ENCODE data around the gene CDH4.

The CDH4 gene

DNA sequence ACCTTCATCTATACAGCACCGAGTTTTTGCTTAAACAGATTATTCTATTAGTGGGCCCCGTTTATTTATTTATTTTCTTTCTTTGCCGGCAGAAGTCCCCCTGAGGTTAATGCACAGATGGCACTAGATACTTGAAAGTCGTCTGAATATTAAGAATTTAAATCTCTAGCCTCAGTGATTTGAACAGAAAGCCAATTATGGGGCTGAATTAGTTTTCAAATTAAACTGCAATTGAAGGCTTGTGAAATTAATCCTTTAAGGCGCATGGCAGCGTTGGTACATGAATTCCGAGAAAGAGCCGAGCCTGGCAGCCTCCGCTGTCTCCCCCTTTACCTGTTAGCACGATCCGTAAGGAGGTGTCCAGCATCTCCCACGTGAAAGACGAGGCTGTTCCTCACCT is 610.8 kb downstream of the CDH4 start:
- no peak overlapping the region for H3K27ac ChIP-seq
- TF ChIP-seq, protein P1, sequence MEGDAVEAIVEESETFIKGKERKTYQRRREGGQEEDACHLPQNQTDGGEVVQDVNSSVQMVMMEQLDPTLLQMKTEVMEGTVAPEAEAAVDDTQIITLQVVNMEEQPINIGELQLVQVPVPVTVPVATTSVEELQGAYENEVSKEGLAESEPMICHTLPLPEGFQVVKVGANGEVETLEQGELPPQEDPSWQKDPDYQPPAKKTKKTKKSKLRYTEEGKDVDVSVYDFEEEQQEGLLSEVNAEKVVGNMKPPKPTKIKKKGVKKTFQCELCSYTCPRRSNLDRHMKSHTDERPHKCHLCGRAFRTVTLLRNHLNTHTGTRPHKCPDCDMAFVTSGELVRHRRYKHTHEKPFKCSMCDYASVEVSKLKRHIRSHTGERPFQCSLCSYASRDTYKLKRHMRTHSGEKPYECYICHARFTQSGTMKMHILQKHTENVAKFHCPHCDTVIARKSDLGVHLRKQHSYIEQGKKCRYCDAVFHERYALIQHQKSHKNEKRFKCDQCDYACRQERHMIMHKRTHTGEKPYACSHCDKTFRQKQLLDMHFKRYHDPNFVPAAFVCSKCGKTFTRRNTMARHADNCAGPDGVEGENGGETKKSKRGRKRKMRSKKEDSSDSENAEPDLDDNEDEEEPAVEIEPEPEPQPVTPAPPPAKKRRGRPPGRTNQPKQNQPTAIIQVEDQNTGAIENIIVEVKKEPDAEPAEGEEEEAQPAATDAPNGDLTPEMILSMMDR (conservative IDR thresholded peaks at IDR 0.05), result no peak
- no peak for TF ChIP-seq ZFX (IDR thresholded peaks at IDR 0.05)

DNA sequence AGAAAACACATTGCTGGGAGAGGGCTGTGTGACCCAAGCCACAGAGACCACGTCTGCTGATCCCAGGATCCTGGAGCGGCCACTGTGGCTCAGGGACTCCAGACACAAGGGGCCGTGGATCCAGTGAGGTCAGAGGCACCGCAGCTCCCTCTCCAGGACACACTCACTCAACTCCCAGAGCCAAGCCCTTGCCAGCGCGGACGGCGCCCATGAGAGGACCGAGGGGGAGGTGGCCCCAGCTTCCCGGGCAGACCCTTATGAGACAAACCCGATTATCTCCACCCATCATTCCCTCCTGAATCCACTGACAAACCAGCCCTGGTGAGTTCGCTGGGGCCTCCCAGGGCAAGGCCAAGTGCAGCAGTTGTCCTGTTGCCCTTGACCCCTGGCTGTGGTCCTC is 612.4 kb downstream of the CDH4 start:
- TF ChIP-seq ZFX (IDR thresholded peaks at IDR 0.05), result no peak
- TF ChIP-seq, protein P1 (conservative IDR thresholded peaks at IDR 0.05), result no peak
- no peak overlapping the region for H3K27ac ChIP-seq

DNA sequence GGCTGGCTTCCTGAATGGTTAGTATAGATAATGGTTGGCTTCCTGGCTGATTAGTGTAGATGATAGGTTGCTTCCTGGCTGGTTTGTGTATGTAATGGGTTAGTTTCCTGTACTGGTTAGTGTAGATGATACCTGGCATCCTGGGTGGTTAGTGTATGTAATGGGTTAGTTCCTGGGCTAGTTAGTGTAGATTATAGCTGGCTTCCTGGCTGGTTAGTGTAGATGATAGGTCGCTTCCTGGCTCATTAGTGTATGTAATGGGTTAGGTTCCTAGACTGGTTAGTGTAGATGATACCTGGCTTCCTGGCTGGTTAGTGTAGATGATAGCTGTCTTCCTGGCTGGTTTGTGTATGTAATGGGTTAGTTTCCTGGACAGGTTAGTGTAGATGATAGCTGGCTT is 613.3 kb downstream of the CDH4 start:
- no peak overlapping the region for H3K27ac ChIP-seq
- no peak for TF ChIP-seq ZFX (IDR thresholded peaks at IDR 0.05)
- TF ChIP-seq, protein P1 (conservative IDR thresholded peaks at IDR 0.05), result no peak

DNA sequence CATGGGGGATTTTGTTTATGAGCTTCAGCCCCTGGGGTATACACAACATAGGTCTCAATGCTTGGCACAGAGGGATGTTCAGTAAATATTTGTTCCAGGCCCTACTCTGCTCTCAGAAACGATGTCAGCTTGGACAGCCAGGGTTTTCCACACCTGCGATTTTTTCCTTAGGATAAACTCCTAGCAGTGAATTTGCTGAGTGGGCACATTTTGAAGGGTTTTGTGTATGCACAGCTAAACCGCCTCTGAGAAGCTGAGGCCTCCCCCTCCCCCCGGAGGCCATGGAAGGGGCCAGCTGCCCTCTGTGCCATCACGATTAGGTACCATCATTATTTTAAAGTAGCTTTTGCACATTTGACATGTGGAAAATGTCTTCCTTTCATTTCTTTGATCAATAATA is 614.1 kb downstream of the CDH4 start:
- no peak for TF ChIP-seq ZFX (IDR thresholded peaks at IDR 0.05)
- TF ChIP-seq, protein P1 (conservative IDR thresholded peaks at IDR 0.05), result no peak
- no peak overlapping the region for H3K27ac ChIP-seq

DNA sequence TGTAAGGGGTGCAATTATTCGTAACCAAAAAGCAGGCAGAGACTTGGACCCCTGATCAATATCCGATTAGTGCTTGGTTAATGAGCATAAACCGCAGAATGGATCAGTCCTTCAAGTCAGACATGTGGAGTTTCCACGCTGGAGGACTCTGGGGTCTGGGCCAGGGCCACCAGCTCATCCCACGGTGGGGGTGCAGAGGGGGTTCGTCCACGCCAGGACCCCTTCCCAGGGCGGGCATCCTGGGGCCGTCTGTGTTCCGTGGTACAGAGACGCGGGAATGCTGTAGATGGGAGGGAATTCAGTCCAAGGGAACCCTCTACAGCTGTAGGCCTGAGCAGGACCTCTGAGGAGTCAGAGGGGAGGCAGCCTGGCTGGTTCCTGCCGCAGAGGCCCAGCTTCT is 615.9 kb downstream of the CDH4 start:
- TF ChIP-seq, protein P1 (conservative IDR thresholded peaks at IDR 0.05), result no peak
- no peak overlapping the region for H3K27ac ChIP-seq

DNA sequence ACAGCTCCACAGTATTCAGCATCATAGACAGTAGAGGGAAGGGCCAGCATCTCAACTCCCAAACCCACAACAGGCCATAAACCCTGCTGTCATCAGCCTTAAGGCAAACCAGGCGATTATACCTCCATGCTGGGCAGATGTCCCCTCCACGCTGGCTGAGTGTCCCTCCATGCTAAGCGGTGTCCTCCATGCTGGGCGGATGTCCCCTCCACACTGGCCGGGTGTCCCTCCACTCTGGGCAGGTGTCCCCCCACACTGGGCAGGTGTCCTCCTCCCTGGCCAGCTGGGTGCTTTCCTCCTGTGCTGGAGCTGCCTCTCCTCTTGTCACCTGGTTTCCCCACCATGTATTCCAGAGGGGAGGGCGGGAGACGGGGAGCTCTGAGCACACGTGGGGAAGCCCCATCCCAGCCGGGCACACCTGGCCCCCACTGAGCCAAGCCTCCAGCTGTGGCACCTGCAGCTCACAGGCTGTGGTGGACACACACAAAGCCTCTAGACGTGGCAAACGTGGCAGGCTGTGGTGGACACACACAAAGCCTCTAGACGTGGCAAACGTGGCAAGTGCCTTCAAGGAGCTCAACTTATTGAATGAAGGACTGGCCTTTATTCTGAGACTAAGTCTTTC is 616.5 kb downstream of the CDH4 start:
- no peak overlapping the region for H3K27ac ChIP-seq
- TF ChIP-seq ZFX (IDR thresholded peaks at IDR 0.05), result no peak
- TF ChIP-seq, protein P1 (conservative IDR thresholded peaks at IDR 0.05), result no peak

DNA sequence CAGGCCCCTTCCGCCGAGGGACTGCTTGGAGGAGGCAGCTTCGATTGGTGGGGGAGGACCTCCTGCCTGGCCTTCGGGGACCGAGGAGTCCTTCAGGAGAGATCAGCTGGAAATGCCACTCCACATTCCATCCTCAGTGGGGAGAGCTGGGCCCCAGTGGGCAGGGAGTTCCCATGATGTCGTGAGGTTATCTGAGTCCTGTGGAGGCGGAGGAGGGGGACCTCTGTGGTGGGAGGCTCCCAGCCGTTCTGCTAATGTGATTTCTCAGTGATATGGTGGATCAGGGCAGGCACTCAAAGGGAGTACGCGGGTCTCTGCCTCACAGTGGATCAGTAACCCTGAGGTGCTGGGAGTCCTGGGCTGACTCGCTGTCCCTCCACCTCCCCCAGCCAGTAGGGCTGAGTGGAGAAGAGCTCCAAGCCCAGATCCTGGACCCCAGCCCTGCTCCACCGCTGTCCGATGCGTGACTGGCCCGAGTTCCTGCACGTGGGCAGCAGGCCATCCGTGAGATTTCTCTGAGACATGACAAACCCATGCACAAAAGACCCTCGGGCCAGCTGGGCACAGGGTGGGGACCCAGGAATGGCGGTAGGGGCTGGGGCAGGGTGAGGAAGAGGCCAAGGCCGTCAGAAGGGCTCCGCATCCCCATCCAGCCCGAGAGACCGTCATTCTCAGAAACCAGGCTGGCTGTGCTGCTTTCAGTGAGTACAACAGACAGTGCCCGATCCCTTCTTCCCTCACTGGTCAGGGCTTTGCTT is 617.9 kb downstream of the CDH4 start:
- TF ChIP-seq ZFX (IDR thresholded peaks at IDR 0.05), result no peak
- TF ChIP-seq, protein P1 (conservative IDR thresholded peaks at IDR 0.05), result no peak
- no peak overlapping the region for H3K27ac ChIP-seq

Measured in C4-2B (cell line).